Stimulated activated effector memory CD8-positive, alpha-beta T cell treated with anti-CD3 and anti-CD28 coated beads, Interleukin-12 subunit alpha, Interleukin-12 subunit beta, amount 100 ng/mL, for 72 hours (primary cell): ENCODE results near the gene GPANK1.

Experiments used
- ATAC-seq: fragments of 150-1000 bp; cut with Tn5 transposase; 2 replicates; pipeline ENCODE4 v1.10.0; 2021
- DNase-seq, 2 donors: peaks; one replicate each; pipeline ENCODE4 v3.0.0; 2021 to 2022; ENCODE audit warnings: low spot score in 2 of 2
- H3K27ac Mint-ChIP-seq: one replicate; pipeline ENCODE4 v1.8.0; 2022; ENCODE audit warnings: mild to moderate bottlenecking, mixed read lengths
- H3K36me3 Mint-ChIP-seq: one replicate; pipeline ENCODE4 v1.8.0; 2022; ENCODE audit warnings: mild to moderate bottlenecking, mixed read lengths
- H3K4me1 Mint-ChIP-seq: one replicate; pipeline ENCODE4 v1.8.0; 2022; ENCODE audit warnings: mixed read lengths
- H3K4me3 Mint-ChIP-seq: one replicate; pipeline ENCODE4 v1.8.0; 2022; ENCODE audit warnings: mild to moderate bottlenecking, mixed read lengths
- H3K9me3 Mint-ChIP-seq: one replicate; pipeline ENCODE4 v1.8.0; 2022; ENCODE audit warnings: mixed read lengths

Gene GPANK1

DNA sequence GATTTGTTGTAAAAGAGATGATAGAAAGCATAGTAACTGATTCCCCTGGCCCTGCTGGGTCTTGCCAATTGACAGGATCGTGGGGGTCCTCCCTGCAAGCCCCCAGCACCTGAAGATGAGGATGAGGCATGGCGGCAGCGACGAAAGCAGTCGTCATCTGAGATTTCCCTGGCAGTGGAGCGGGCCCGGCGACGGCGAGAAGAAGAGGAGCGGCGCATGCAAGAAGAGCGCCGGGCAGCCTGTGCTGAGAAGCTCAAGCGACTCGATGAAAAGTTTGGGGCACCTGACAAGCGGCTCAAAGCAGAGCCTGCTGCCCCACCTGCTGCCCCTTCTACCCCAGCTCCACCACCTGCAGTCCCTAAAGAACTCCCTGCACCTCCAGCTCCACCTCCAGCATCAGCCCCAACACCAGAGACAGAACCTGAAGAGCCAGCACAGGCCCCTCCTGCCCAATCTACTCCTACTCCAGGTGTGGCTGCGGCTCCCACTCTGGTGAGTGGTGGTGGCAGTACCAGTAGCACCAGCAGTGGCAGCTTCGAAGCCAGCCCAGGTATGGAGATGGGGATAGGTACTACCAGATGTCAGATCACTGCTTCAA is 37.0 kb downstream of the GPANK1 start:
- Mint-ChIP-seq H3K9me3 (no peaks in the 10 kb centered on the region), H3K4me3 (no peak overlapping the region), H3K27ac (peak overlapping the region; percentile 82), H3K36me3 (peaks cover 100% of the 10 kb centered on the region), H3K4me1 (peaks cover 24% of the 10 kb centered on the region)
- ATAC-seq = no peak
- no peak for DNase-seq

DNA sequence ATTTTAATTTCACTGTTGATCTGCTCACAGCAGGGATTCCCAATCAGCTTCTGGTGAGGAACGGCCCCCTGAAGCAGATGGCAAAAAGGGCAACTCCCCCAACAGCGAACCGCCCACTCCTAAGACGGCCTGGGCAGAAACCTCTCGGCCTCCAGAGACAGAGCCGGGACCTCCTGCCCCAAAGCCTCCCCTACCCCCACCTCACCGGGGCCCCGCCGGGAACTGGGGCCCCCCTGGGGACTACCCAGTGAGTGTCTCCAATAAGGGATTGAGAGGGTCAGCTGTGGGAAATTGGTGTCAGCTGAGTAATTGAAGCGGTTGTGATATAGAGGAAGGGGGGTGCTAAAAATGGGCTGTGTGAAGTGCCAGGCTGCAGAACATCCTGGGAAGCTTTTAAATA is 37.8 kb downstream of the GPANK1 start:
- ATAC-seq (no peak), DNase-seq (no peak)
- peak overlapping the region; percentile 82 for H3K27ac Mint-ChIP-seq
- peaks cover 29% of the 10 kb centered on the region for H3K4me1 Mint-ChIP-seq
- H3K36me3 Mint-ChIP-seq = peaks cover 100% of the 10 kb centered on the region
- no peak overlapping the region for H3K4me3 Mint-ChIP-seq
- no peaks in the 10 kb centered on the region for H3K9me3 Mint-ChIP-seq

DNA sequence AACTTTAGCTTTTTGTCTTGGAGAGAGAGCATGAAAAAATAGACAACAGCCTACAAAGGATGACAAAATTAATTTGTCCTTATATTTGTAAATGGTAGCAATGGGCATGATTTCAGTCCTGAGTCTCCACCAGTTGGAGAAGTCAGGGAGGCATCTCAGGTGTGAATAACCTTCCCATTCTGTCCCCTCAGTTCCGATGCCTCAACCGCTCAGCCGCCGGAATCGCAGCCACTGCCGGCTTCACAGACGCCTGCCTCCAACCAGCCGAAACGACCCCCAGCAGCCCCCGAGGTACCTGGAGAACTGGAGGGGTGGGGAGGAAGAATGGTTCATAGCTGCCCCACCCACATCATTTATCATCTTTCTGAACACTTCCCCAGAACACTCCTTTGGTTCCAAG is 40.7 kb downstream of the GPANK1 start:
- Mint-ChIP-seq H3K27ac (peak overlapping the region; percentile 51), H3K4me1 (peaks cover 38% of the 10 kb centered on the region), H3K9me3 (no peaks in the 10 kb centered on the region), H3K4me3 (no peak overlapping the region), H3K36me3 (peaks cover 94% of the 10 kb centered on the region)
- ATAC-seq (no peak), DNase-seq (no peak)

DNA sequence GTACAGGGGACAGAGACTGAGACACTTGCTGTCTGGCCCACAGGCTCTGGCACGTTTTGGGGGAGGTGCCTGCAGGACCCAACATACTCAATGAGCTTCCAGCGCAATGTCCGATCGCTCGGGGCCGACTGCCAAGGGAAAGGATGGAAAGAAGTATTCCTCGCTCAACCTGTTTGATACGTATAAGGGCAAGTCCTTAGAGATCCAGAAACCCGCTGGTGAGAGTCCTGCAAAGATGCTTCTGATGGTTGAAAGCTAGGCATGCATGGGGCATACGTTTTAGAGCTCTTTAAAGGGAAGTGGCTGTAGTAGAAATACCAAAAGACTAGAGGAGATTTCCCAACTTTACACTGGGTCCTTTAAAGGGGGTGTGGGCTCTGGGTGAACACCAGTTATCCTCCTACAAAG is 42.1 kb downstream of the GPANK1 start:
- peaks cover 33% of the 10 kb centered on the region for H3K4me1 Mint-ChIP-seq
- peaks cover 80% of the 10 kb centered on the region for H3K36me3 Mint-ChIP-seq
- ATAC-seq (no peak), DNase-seq (no peak)
- H3K27ac Mint-ChIP-seq = peak overlapping the region; percentile 96
- H3K4me3 Mint-ChIP-seq = peak overlapping the region; percentile 82
- no peaks in the 10 kb centered on the region for H3K9me3 Mint-ChIP-seq

DNA sequence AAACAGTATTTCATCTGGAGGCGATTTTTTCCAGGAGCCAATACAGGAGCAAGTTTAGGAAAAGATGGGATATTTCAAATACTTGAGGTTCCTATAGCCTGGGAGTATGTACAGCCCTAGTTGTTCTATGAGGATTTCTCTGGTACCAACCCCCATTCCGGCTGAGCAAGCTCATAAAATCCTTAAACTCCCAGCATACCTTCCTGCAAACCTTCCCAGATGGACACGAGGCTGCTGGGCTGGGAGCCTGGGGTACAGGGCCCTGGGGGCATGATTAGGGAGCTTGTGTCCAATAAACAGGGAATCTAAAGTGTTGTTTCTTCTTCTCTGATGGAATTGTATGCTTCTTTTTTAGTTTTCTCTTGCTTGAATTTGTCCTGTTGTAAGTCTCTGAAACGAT is 42.8 kb downstream of the GPANK1 start:
- peaks cover 73% of the 10 kb centered on the region for H3K36me3 Mint-ChIP-seq
- peaks cover 26% of the 10 kb centered on the region for H3K4me1 Mint-ChIP-seq
- DNase-seq (no peak), ATAC-seq (no peak)
- no peaks in the 10 kb centered on the region for H3K9me3 Mint-ChIP-seq
- H3K27ac Mint-ChIP-seq = peak overlapping the region; percentile 96
- peak overlapping the region; percentile 82 for H3K4me3 Mint-ChIP-seq

DNA sequence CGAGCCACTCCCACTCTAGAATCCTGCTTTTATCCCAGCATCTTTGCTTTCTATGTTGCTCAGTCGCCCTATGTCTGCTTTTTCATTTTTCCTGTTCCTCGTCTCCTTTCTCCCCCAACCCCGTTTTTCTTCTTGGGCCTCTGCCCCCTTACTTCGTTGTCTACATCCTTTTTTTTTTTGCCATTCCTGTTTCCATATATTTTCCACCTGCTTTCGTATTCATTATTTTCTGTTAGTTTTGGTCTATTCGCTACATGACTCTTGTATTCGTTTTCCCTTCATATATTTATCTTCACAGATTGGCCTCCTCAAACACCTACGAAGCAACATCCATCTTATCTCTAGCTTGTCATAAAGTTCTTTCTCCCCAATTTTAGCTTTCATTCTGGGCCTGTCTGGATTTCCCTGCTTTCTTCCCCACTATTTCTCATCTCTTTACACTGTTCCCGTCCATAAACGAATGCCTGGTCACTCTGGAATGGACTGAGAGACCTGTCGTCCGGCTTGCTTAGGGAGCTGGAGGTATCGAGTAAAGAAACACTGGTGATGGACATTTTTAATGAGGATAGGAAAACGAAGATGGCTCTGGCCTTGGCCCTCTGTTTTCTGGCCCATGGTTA is 43.4 kb downstream of the GPANK1 start:
- Mint-ChIP-seq H3K36me3 (peaks cover 67% of the 10 kb centered on the region), H3K27ac (peak overlapping the region; percentile 96), H3K4me1 (peaks cover 22% of the 10 kb centered on the region), H3K4me3 (peak overlapping the region; percentile 82), H3K9me3 (no peaks in the 10 kb centered on the region)
- ATAC-seq = no peak
- DNase-seq = no peak

DNA sequence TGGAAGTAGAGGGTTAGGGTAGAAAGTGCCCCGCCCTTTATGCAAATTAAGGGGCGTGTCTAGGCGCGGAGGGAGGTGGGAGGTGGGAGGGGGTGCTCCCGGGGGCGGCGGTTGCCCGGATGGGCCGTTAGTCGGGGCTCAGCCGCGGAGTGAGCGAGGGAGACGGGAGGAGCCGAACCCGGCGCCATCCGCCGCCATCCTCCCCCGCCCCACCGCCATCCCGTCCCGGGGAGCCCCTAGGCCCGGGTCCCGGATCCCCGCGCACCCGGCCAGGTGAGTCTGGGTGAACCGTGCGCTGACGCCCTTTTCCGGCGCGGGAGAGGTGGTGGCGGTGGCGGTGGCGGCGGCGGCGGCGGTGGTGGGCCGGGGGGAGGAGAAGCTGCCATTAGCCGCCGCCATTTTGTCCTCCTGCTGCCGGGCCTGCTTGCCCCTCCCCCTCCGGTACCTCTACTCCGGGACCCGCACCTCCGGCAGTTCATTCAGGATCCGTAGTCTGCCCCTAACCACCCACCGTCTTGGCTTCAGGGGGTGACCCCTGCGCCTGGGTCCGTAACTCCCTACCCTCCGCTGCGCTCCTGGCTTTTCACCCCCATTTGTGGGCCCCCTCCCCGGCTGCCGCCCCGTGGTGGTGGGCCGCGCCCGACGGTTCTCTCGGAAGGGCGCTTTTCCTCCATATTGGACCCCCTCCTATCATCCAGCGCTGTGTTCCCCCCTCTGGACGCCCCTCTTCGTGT is 44.0 kb downstream of the GPANK1 start, which contains the start of gene PRRC2A:
TSS of gene PRRC2A (plus strand) at position 130 of the 734 bp plus-strand sequence. CDS start 2,075 bp downstream, outside the sequence.
- DNase-seq = peak; percentile 84 to 97

DNA sequence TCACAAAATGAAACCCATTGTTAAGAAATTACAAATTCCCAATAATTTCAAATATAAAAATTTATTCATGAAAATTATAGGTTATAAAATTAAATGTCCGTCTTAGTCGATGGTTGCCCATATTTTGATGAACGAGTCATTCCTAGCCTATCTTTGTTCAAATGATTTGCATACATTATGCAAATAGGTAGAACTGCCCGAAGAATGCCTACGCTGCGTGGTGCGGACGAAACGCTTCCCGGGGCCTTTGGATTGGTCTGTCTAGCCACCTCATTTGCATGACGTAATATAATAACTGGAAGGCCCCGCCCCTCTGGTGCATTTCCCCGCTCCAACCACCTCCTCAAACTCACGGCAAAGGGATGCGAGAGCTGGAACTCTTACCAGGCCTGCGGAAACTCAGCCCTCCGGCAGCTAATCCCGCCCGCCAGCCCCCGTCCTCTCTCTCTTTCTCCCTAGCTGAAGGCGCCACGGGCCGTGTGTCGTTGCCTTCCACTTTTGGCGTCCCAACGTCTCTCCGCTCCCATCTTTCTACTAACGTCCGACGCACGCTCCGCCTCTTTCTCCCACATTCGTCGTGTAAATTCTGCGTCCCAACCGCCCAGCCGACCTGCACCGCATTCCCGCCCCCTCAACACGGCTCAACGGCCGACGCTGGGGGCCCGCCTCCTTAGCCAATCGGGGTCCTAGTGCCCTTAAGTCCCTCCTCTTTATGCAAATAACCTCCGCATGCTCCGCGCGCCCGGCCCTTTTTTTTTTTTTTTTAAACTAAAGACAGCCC is 44.8 kb downstream of the GPANK1 start:
- Mint-ChIP-seq H3K36me3 (peaks cover 53% of the 10 kb centered on the region), H3K27ac (peak overlapping the region; percentile 96), H3K9me3 (no peaks in the 10 kb centered on the region), H3K4me1 (peaks cover 30% of the 10 kb centered on the region), H3K4me3 (peak overlapping the region; percentile 82)
- peak; percentile 89 for ATAC-seq
- DNase-seq = peak; percentile 86 to 98

More for the DNA sequence above, 44.0 kb downstream of the GPANK1 start, which contains the start of gene PRRC2A:
- ATAC-seq = peak; percentile 75
- Mint-ChIP-seq H3K4me1 (peaks cover 22% of the 10 kb centered on the region), H3K27ac (peak within 1 kb of the TSS; percentile 96), H3K4me3 (peak within 1 kb of the TSS; percentile 82), H3K36me3 (peaks cover 61% of the 10 kb centered on the region), H3K9me3 (no peaks in the 10 kb centered on the region)

DNA sequence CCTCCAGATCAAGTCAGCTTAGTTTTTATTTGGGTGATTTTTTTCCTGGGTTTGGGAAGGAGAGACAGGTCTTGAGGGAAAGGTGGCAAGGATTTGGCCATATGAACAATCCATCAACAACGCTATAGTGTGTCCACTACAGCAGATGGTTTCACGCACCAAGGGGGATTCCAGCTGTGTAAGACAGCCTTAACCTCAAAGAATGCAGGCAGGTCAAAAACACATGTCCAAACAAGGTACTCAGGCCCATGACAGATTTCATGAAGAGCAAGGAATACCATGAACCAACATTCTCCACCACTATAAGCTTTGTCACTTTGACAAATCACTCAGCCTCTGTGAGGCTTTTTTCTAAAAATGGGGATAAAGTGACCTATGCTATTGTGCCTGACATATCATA is 47.8 kb downstream of the GPANK1 start:
- Mint-ChIP-seq H3K4me3 (peak overlapping the region; percentile 55), H3K9me3 (no peaks in the 10 kb centered on the region), H3K27ac (peak overlapping the region; percentile 74), H3K36me3 (peaks cover 23% of the 10 kb centered on the region), H3K4me1 (peaks cover 25% of the 10 kb centered on the region)
- no peak for DNase-seq
- ATAC-seq = no peak

DNA sequence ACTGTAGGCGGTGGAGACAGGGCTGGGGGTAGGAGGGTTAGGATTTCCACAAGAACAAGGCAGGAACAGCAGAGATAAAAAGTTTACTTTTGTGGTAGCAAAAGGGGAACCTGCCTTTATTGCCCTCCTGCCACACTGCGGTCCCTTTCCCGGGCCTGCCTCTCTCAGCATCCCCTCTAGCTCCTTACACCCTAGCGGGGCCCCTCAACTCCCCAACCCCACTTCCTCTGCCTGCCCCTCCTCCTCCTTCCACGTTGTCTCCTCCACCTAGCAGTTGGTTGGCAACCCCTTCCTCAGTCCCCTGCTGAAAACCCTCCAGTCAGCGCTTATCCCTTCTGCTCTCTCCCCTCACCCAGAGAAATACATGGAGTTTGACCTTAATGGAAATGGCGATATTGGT is 49.0 kb downstream of the GPANK1 start:
- H3K4me1 Mint-ChIP-seq = peaks cover 16% of the 10 kb centered on the region
- H3K36me3 Mint-ChIP-seq = peaks cover 11% of the 10 kb centered on the region
- no peak for DNase-seq
- H3K4me3 Mint-ChIP-seq = peak overlapping the region; percentile 55
- no peaks in the 10 kb centered on the region for H3K9me3 Mint-ChIP-seq
- H3K27ac Mint-ChIP-seq = peak overlapping the region; percentile 74
- ATAC-seq = no peak

DNA sequence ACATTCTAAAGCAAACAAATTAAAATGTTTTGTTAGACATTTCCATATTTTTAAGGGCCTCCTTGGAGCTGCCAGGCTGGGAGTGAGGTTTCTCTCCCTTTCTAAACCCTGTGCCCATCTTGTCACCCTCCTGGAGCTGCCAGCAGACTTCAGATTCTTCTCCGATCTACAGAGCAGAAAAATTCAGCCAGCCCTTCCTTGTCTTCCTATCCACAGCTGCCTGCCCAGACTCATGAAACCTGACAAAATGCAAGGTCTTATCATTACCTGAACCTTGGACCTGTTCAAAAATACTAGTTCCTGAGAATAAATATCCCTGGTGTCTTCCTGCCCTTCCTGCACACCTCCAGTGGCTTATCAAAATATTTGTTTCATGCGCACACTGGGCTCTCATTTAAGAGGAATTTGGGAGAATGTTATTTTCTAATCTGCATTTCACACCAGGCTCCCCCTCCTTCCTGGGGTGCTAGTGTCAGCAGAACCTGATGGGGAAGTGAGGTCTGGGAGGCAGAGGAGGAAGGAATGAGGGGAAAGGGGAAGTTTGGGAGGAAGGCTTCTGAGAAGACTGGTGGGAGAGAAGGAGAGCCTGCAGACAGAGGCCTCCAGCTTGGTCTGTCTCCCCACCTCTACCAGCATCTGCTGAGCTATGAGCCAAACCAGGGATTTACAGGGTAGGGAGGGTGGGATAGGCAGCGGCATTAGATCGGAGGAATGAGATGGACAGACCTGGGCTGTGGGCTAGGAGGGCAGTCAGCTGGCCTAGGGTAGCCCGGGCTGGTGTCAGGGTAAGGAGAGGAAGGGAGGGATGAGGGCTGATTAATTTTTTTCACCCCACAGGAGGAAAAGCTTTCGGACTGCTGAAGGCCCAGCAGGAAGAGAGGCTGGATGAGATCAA is 49.9 kb downstream of the GPANK1 start, which contains the start of gene AIF1:
TSS of gene AIF1 (plus strand) at position 551 of the 895 bp plus-strand sequence. CDS start at position 647, 96 bp downstream.
- H3K9me3 Mint-ChIP-seq = no peaks in the 10 kb centered on the region
- no peak for ATAC-seq
- no peak for DNase-seq
- H3K4me1 Mint-ChIP-seq = peaks cover 16% of the 10 kb centered on the region
- peak within 1 kb of the TSS; percentile 55 for H3K4me3 Mint-ChIP-seq
- H3K36me3 Mint-ChIP-seq = peaks cover 5% of the 10 kb centered on the region
- H3K27ac Mint-ChIP-seq = peak within 1 kb of the TSS; percentile 74

DNA sequence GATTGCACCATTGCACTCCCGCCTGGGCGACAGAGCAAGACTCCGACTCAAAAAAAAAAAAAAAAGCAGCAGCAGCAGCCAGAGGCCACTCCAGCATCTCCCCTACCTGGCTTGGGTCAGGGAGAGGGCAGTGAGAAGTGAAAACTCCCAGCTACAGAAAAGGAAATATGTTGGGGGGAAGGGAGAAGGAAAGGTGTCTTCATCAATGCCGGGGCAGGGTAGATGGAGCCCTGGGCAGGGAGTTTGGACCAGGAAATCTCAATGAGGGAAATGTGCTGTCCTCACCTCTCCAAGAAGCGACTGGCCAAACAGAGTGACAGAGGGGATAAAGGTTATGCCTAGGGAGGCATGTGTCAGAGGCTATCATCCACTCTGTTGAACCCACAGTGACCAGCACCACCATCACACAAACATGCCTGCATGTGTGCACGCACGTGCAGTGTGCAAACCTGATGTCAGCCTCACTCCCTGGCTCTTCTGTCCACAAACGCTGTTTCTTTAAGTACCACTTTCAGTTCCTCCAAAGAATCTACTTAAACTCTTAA is 50.6 kb downstream of the GPANK1 start:
- peaks cover 16% of the 10 kb centered on the region for H3K4me1 Mint-ChIP-seq
- no peak for ATAC-seq
- H3K27ac Mint-ChIP-seq = no peak overlapping the region

More for the DNA sequence above, 50.6 kb downstream of the GPANK1 start:
- no peak for DNase-seq
- Mint-ChIP-seq H3K9me3 (no peaks in the 10 kb centered on the region), H3K4me3 (no peak overlapping the region), H3K36me3 (no peaks in the 10 kb centered on the region)
